H1 (cell line): ENCODE data around the gene FAM83G. TPM values are rescaled to one million over a fixed set of nuclear protein-coding genes. Genes with fewer than 3 reads are reported as not detected.

Source experiments
- CHD7 ChIP-seq: fragments of 300-600 bp; sonication (generic); IDR thresholded peaks from 2 replicates; pipeline ENCODE4 v1.7.1; 2012; ENCODE audit warnings: low read length, moderate library complexity, mild to moderate bottlenecking, inconsistent platforms; ENCODE audit not compliant: insufficient replicate concordance
- CTCF ChIP-seq, 3 experiments: IDR thresholded peaks; 1 replicate in 2 of 3; 2 replicates in 1 of 3; pipeline versions ENCODE4 v1.5.1 to v1.6.1; 2011; ENCODE audit warnings: low read length in 3 of 3, mild to moderate bottlenecking in 3 of 3, inconsistent platforms in 2 of 3, low read depth in 1 of 3, moderate library complexity in 1 of 3; ENCODE audit not compliant: insufficient read depth in 1 of 3; ENCODE audit errors: control extremely low read depth in 1 of 3
- GABPA ChIP-seq: IDR thresholded peaks from 2 replicates; pipeline ENCODE4 v1.6.1; 2011; ENCODE audit warnings: mild to moderate bottlenecking, low read length, moderate library complexity, borderline replicate concordance; ENCODE audit not compliant: insufficient read depth
- KDM5A ChIP-seq: fragments of 200-600 bp; IDR thresholded peaks from 2 replicates; pipeline ENCODE4 v1.7.1; 2012; ENCODE audit warnings: mild to moderate bottlenecking, low read length, inconsistent platforms, mixed read lengths
- SP4 ChIP-seq: IDR thresholded peaks from 2 replicates; pipeline ENCODE4 v1.6.1; 2012; ENCODE audit warnings: low read length, inconsistent platforms
- TCF12 ChIP-seq: IDR thresholded peaks from 2 replicates; pipeline ENCODE4 v1.6.1; 2011; ENCODE audit warnings: low read depth, mild to moderate bottlenecking, low read length
- polyA plus RNA-seq, 7 experiments: library from polyadenylated mRNA; depleted of rRNA in 3 of 7; stranded (reverse) in 5 of 7; unstranded in 2 of 7; fragments of >200 nt in 5 of 7; fragments of 200-250 nt in 2 of 7; gene quantifications; 1 replicate in 5 of 7; 2 replicates in 1 of 7; 4 replicates in 1 of 7; pipeline versions ENCODE4 v1.2.1 to v1.2.3, GENCODE V29; 2011 to 2013; ENCODE audit warnings: missing spikeins in 2 of 7, mixed read lengths in 2 of 7
- total RNA-seq: library from RNA; stranded (reverse); fragmentation: NEBNext Ultra II Directional; extraction: Animal tissue kit (Norgen Biotek cat#: 25700); gene quantifications from 2 replicates; pipeline ENCODE4 v1.2.1, GENCODE V29; 2021
- TF ChIP-seq, protein P1 (sequence below): IDR thresholded peaks from 2 replicates; pipeline ENCODE4 v1.6.1; 2012; ENCODE audit warnings: low read length, inconsistent platforms

The FAM83G gene
- total and polyA plus RNA-seq, 2 of the 8 experiments (the other 6 are each of a cell fraction or from before 2014, with no cell fraction given) = 15.4 to 29.0 TPM

- TF ChIP-seq CHD7 (no peak), SP4 (no peak), GABPA (no peak), CTCF (IDR thresholded peaks at IDR 0.05; ENCODE audit: control extremely low read depth in 1 of 3, insufficient read depth in 1 of 3, low read depth in 1 of 3, low read length in 3 of 3) (no peak), TCF12 (no peak), KDM5A (no peak)
- TF ChIP-seq, protein P1, sequence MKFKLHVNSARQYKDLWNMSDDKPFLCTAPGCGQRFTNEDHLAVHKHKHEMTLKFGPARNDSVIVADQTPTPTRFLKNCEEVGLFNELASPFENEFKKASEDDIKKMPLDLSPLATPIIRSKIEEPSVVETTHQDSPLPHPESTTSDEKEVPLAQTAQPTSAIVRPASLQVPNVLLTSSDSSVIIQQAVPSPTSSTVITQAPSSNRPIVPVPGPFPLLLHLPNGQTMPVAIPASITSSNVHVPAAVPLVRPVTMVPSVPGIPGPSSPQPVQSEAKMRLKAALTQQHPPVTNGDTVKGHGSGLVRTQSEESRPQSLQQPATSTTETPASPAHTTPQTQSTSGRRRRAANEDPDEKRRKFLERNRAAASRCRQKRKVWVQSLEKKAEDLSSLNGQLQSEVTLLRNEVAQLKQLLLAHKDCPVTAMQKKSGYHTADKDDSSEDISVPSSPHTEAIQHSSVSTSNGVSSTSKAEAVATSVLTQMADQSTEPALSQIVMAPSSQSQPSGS = no peak
Measured at GRCh38 chr17:18967916-18968315, 36.6 kb downstream of the FAM83G start (continued).
